Right lobe of liver (tissue), 4 donors: ENCODE measurements around the gene KCNN3.

Experiments used
- CTCF ChIP-seq, 4 donors: fragments of 200-600 bp in 3 of 4; fragments of 450-650 bp in 1 of 4; IDR thresholded peaks; one replicate each; pipeline versions ENCODE4 v1.5.1 to v1.8.0; 2016 to 2022; ENCODE audit warnings: antibody characterized with exemption in 4 of 4, mild to moderate bottlenecking in 2 of 4
- POLR2A ChIP-seq: fragments of 450-650 bp; IDR thresholded peaks from one replicate; pipeline ENCODE4 v1.6.1; 2017; ENCODE audit warnings: antibody characterized with exemption, mild to moderate bottlenecking
- donor health status: DM: no; HTN: no; CAD: no.
- donor health status: DM: no; HTN: no; CAD: no.
- donor health status: DM: no; HTN: yes; CAD: no.

- no peak for TF ChIP-seq CTCF (IDR thresholded peaks at IDR 0.05)
- TF ChIP-seq POLR2A, result no peak
Observed at GRCh38 chr1:154686507-154686906, 183.6 kb downstream of the KCNN3 start.
